SH-SY5Y (cell line): ENCODE results near the gene SLC4A9.

Experiments used
- GATA2 ChIP-seq: IDR thresholded peaks from 2 replicates; pipeline ENCODE4 v1.6.1; 2011; ENCODE audit warnings: mild to moderate bottlenecking, low read depth, low read length
- GATA3 ChIP-seq: IDR thresholded peaks from 2 replicates; pipeline ENCODE4 v1.6.1; 2011; ENCODE audit warnings: low read depth, mild to moderate bottlenecking, low read length, moderate library complexity

GRCh38 chr5:140344683-140345423 lies 15.1 kb upstream of the SLC4A9 start:
- no peak for TF ChIP-seq GATA2
- TF ChIP-seq GATA3: no peak
